Muscle of arm (tissue), 12 donors: ENCODE data around the gene FZD7. TPM values are rescaled to one million over a fixed set of nuclear protein-coding genes. Genes with fewer than 3 reads are reported as not detected.

Experiments
- DNase-seq: peaks from one replicate; pipeline ENCODE4 v3.0.0-alpha.2; 2013
- polyA plus RNA-seq, 12 donors: library from polyadenylated mRNA; unstranded; fragments of 120-200 nt; gene quantifications; one replicate each; pipeline ENCODE4 v1.2.1, GENCODE V29; 2013; ENCODE audit not compliant: insufficient read length in 12 of 12

FZD7 gene
- polyA plus RNA-seq, 12 donors = 22.3 to 35.5 (median 27.6) TPM; not detected in 1

- DNase-seq = no peak
Measured at GRCh38 chr2:202007015-202007982, 26.4 kb upstream of the FZD7 start.

- DNase-seq = no peak
Measured at GRCh38 chr2:202007983-202008354, 25.7 kb upstream of the FZD7 start.

GRCh38 chr2:202009019-202009481, 24.6 kb upstream of the FZD7 start:
- no peak for DNase-seq

GRCh38 chr2:202009581-202009980, 24.1 kb upstream of the FZD7 start:
- no peak for DNase-seq

- DNase-seq = no peak
Measured at GRCh38 chr2:202014318-202014717, 19.3 kb upstream of the FZD7 start.

GRCh38 chr2:202014759-202015211, 18.9 kb upstream of the FZD7 start:
- no peak for DNase-seq

- DNase-seq = no peak
Measured at GRCh38 chr2:202015471-202015870, 18.2 kb upstream of the FZD7 start.

GRCh38 chr2:202016579-202017227, 17.0 kb upstream of the FZD7 start:
- no peak for DNase-seq

- DNase-seq = no peak
Measured at GRCh38 chr2:202017940-202018339, 15.7 kb upstream of the FZD7 start.

GRCh38 chr2:202018950-202019349, 14.7 kb upstream of the FZD7 start:
- no peak for DNase-seq

GRCh38 chr2:202019689-202020450, 13.8 kb upstream of the FZD7 start:
- no peak for DNase-seq

- no peak for DNase-seq
Measured at GRCh38 chr2:202022755-202023154, 10.9 kb upstream of the FZD7 start.

- DNase-seq = no peak
Measured at GRCh38 chr2:202023198-202023903, 10.3 kb upstream of the FZD7 start.

- DNase-seq = no peak
Measured at GRCh38 chr2:202023904-202024266, 9.8 kb upstream of the FZD7 start.

GRCh38 chr2:202024871-202025270, 8.8 kb upstream of the FZD7 start:
- DNase-seq = no peak

- DNase-seq = no peak
Measured at GRCh38 chr2:202025816-202026215, 7.8 kb upstream of the FZD7 start.

GRCh38 chr2:202026507-202026906, 7.1 kb upstream of the FZD7 start:
- DNase-seq = no peak

- DNase-seq = no peak
Measured at GRCh38 chr2:202030691-202031090, 3.0 kb upstream of the FZD7 start.

GRCh38 chr2:202031246-202031951, 2.3 kb upstream of the FZD7 start:
- DNase-seq = no peak

GRCh38 chr2:202032846-202033316, 774 bp upstream of the FZD7 start:
- peak; percentile 79 for DNase-seq
